ENCODE data around the gene PRR18.

The PRR18 gene

DNA sequence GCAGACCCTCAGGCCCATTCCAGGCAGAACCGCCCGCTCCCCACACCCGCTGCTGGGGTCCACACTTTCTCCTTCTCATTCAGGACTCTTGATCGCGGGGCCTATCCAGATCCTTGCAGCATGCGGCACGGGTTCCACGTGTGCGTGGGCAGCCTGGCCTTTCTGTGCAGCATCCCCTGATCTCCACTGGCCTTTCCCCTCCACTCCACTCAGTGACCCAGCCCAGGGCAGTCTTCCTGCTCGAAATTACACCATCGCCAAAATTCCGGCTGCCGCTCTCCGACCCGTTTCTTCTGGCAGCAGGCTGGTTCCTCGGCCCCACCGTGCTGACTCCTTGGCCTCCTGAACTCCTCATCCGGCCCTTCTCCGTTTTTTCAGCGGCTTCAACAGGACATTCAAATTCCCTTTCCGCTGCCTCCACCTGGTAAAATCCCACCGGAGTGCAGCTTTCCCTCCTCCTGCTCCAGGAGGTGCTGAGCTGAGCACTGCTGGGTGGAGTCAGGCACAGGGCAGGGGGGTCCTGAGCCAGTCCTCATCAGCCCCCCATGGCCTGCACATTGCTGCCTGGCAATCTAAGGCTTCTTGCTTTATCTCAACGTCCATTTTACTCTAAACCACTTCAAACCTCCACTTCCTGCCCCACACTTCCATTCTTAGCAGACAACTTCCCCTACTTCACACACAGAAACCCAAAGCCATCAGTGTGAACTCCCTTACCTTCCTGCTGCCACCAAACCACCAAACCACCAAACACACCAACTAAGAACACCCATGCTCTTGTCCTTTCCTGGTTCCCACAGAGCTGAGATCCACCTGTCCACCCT is 25.2 kb upstream of the PRR18 start:
- DNase-seq (ENCODE audit: low read depth in 3 of 3, low spot score in 1 of 3) = no peak

DNA sequence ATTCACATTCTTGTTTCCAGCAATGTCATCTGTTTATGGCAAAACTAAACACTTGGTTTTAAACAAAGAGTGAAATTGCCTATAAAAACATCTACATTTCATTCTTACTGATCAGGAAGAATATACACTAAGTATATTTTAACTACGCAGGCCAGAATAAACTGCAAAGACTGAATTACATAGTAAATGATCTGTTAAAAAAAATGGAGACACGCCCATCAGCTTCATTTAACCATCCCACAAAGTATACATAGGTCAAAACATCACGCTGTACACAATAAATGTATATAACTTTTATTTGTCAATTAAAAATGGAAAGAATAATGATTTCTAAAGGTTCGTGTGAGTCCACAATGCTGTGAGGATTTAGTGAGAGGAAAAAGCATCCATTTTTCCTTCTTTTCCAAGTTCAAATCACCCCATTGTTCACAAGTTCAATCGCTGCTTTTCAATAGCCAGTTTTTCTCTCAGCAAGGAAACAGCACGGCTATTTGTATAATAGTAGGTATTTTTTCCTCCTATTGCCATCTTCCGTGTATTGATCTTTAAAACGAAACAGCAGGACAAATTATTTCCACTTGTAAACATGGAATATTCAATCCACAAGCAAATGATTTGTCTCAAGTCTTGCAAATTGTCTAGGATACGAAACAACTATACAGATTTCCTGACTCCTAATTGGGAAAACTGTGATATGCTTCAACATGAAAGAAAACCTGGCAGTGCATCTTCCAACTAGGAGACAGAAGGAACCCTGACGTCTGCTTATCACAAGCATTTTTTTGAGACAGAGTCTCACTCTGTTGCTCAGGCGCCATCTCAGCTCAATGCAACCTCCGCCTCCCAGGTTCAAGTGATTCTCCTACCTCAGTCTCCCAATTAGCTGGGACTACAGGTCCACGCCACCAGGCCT is 23.6 kb upstream of the PRR18 start:
- DNase-seq (ENCODE audit: low read depth in 3 of 3, low spot score in 1 of 3) = no peak

DNA sequence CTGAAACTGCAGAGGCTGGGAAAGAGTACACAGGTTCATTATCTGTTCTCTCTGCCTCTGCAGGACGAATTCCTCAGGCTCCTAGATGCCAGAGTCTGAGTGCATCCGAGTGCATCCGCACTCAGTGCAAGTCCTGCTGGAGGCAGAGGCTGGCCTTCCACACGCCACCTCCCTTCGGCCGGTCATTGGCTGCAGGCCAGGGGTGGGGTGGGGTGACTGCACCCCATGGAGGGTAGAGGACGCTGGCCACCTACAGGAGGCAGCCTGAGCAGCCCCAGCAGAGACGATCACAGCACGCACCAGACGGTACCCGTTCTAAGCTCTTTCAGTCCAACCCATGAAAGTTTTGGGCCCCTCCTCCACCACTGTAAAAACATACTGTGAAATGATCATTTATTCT is 22.4 kb upstream of the PRR18 start:
- DNase-seq (ENCODE audit: low read depth in 3 of 3, low spot score in 1 of 3) = no peak

DNA sequence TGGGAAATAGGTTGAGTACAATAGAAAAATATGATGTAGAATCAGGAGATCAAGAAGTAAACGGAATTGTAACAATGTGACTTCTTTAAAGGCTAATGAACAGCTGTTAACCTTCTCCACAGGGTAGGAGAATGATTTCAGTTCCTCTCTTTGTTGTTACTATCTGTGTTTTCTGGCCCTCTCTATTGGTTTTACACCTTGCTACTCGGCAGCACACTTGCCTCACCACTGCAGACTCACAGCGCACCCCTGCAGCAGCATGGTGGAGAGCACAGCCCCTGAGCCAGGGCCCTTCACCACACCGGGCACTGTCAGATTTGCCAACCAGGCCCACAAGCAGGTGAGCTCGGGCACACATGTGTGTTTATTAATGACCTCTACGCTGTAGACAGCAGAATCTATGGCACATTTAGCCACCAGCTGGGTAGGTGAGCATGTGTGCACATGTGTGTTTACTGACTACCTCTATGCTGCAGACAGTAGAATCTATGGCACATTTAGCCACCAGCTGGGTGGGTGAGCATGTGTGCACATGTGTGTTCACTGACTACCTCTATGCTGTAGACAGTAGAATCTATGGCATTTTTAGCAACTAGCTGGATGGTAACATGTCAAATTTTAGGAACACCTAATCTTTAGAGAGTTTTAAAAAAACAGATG is 17.3 kb upstream of the PRR18 start:
- no peak for DNase-seq (ENCODE audit: low read depth in 3 of 3, low spot score in 1 of 3)

DNA sequence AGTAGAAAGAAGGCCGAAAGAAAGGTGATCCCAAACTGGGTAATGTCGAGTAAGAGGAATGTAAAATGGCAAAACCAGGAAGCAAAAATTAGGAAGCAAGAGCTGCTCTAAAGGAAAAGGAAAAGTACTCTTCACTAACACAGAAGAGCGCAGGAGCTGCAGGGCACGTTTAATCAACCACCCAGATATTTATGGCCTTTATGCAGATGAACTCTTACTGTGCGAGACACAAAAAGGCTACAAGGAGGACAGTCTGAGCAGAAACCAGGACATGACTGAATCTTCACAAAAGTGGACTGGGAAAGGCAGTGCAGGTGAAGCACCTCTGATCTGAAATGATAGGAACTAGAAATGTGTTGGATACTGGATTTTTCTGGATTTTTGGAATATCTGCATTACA is 15.2 kb upstream of the PRR18 start:
- no peak for DNase-seq (ENCODE audit: low read depth in 3 of 3, low spot score in 1 of 3)

DNA sequence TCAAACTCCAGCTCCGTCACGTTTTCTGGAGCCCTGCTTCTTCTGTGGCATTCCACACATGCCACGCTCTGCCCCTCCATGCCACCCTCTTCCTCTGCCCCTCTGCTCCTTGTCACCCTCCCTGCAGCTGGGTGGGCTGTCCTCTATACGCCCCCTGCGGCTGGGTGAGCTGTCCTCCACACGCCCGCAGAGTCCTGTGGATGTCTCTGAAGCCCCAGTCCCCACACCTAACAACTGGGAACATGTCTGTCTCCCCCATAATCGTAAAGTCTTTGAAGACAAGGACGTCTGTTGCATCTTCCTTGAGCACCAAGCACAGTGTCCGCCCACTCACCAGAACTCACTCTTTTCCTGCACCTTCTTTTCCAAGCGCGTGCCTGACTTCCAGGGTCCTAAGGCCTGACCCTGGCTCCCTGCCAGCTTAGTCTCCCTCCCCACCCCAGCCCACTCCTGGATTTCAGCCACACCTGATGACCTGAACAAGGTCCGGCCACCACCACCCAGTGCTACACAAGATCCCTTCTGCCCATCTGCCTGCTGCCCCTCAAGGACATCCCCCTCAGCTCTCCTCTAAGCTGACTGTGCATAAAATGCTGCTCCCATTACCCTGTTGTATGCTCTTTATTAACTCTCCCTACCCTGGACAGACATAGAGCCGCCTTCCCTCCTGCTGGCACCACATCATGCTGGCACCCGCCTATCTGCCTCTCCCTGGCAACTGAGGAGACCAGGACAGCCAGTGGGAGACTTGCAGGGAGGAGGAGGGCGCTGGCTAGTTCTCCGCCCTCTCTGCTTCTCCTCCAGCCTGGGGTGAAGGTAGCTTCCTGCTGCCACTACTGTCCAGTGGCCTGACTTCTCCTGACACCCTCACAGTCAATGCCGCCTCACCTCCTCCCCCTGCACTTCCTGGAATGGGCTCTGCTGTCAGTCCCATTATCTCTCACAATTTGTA is 10.7 kb upstream of the PRR18 start:
- no peak for DNase-seq (ENCODE audit: low read depth in 3 of 3, low spot score in 1 of 3)

DNA sequence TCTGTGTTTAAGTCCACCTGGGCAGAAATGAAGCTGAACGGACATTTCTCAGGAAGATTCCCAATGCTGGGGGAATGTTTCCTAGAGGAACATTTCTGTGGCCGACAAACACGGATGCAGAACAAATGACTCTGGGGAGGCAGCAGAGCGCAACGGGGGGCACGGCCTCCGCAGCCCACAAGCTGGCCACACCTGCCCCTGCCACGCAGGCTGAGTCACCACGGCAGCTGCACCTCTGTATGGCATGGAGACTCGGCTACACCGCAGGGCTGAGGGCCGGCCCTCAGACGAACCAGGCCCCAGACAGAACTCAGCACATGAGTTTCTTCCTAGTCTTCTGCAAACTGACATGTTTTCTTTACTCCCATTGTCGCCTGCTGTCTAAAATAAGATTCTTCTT is 10.0 kb upstream of the PRR18 start:
- DNase-seq (ENCODE audit: low read depth in 3 of 3, low spot score in 1 of 3) = no peak

DNA sequence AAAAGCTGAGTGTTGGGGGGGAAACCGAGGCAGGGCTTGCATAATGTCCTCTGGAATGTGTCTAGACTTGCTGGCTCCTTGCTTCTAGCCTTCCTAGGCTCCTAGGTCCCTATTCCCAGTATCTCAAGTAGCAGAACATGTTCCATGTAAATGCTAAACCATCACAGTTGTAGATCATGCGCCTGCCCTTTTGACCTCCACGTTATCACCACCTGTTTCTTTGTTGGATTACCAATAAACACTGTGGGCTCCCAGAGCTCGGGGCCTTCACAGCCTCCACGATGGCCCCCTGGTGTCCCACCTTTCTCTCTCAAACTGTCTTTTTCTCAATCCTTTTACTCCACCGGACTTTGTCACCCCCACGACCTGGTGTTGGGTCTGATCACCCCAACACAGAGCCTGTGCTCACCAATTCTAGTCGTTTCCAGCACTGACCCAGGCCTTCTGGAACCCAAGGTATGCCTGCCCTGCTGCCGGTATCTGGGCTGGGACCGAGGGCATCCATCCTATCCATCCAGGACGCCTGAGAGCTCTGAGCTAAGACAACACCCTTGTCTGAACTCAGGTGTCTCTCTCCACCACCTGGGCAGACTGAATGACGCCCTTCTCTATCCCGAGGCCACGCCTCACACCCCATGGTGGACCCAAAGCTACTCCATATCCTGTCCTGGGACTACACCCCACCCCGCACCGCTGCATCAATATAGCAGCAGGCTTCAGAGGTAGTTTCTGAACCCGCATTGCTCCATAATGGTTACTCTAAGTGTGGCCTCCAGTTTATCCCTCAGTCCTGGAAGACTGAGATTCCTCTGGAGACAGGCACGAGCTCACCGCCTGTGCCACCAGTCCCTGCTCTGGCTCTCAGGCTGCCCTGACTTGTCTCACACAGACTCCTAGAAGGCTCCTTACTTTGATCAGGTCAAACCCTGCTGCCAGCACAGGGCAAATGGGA is 9.3 kb upstream of the PRR18 start:
- DNase-seq (ENCODE audit: low read depth in 3 of 3, low spot score in 1 of 3) = no peak

DNA sequence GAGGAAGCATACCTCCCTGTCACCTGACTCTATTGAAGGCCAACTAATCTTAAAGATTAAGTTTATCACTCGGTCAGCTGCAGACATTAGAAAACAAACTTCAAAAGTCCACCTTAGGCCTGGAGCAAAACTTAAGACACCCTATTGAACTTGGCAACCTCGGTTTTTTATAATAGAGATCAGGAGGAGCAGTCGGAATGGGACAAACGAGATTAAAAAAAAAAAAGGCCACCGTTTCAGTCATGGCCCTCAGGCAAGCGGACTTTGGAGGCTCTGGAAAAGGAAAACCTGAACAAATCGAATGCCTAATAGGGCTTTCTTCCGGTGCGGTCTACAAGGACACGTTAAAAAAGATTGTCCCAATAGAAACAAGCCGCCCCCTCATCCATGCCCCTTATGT is 7.2 kb upstream of the PRR18 start:
- no peak for DNase-seq (ENCODE audit: low read depth in 3 of 3, low spot score in 1 of 3)

DNA sequence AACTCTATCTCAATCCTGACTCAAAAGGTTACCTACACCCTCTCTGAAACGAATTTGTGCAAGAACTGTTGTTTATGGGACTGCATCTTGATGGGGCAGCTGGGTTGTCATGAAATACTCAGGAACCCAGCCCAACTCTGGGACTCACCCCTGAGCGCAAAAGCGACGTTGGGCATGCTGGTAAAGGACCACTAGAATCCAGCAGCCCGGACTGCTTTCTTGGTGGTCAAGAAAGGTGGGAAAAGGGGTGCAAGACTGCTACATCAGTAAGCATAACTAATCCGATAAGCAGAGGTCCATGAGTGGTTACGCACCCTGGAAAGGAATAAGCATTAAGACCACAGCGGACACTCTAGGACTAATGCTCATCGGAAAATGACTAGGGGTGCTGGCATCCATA is 6.3 kb upstream of the PRR18 start:
- no peak for DNase-seq (ENCODE audit: low read depth in 3 of 3, low spot score in 1 of 3)

DNA sequence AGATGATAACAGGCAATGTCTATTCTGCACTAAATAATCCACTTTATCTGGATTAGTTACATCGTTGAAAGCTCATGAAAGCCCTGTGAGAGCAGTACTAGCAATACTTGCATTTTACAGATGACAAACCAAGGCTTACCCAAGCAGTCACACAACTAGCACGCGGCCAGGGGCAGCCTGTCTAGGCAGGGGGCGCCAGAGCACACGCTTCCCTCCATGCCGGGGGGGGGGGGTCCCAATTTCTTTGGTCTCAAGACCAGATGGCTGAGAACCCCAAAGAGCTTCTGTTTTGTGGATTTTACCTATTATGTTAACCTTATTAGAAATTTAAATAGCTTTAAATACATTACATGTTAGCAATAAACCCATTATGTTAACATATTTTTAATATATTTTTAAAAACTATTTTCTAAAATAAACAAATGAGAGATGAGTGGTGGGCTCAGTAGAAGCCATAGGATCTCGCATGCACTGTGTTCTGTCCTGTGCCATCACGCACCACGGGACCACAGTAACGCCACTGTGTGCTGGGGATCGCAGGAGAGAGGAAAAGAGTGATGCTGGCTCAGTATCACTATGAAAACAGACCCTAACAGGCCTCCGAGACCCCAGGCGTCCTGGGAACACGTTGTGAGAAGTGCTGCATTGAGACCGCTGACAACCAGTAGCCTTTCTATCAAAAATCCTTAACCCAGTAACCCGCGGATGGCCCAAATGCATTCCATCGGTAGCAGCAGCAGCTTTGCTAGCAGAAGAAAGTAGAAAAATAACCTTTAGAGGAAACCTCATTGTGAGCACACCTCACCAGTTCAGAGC is 5.3 kb upstream of the PRR18 start:
- DNase-seq (ENCODE audit: low read depth in 3 of 3, low spot score in 1 of 3) = peak in 1 of 3 donors; percentile 27

DNA sequence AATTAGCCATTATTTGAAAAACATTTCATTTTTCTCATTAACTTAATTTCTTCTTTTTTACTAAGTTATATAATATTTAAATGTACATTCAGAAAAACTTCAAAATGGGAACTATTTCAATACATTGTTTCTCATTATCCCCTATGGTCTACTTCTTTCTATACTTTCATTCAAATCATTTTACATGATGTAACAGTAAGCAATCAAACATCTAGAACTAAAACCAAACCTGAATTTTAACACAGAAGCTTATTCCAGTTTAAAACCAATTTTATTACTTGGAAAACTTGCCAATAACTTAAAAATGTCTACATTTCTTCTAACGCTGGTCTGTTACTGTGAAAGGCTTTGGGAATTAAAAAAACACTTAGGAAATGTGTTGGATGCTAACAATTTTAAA is 4.6 kb upstream of the PRR18 start:
- no peak for DNase-seq (ENCODE audit: low read depth in 3 of 3, low spot score in 1 of 3)

DNA sequence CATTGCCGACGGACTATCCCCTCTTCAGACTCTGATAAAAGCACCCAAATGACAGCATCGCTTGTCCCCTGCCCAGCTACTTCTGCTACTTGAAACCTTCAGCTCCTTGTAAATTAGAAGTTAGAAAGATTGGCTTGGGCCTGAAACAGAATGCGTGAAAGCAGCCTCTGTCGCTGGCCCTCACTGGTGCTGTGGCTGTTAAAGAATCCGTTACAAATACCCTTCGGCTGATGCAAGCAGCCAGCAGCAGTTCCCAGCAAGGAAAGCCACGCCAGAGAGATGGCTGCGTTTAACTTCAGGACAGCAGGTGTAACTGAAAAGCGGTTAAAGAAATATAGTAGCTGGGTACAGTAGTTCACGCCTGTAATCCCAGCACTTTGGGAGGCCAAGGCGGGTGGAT is 2.4 kb upstream of the PRR18 start:
- DNase-seq (ENCODE audit: low read depth in 3 of 3, low spot score in 1 of 3) = no peak

DNA sequence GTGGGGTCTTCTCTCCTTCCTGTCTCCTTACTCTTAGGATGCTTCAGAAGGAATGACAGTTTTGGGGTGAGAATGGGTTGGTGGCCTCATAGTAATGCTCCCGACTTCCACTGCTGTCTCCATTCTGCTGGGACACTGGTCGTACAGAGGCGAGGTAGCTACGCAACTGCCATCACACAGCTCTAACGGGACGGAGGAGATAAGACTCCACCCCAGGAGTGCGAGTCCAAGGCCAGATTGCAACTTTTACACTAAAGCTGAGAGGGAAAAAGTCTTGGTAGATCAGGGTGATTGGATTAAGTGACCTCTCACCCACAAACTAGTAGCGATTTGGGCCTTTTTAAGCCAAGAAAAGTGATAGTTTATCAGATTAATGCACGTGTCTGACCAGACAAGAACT is 1.8 kb upstream of the PRR18 start:
- DNase-seq (ENCODE audit: low read depth in 3 of 3, low spot score in 1 of 3) = no peak

DNA sequence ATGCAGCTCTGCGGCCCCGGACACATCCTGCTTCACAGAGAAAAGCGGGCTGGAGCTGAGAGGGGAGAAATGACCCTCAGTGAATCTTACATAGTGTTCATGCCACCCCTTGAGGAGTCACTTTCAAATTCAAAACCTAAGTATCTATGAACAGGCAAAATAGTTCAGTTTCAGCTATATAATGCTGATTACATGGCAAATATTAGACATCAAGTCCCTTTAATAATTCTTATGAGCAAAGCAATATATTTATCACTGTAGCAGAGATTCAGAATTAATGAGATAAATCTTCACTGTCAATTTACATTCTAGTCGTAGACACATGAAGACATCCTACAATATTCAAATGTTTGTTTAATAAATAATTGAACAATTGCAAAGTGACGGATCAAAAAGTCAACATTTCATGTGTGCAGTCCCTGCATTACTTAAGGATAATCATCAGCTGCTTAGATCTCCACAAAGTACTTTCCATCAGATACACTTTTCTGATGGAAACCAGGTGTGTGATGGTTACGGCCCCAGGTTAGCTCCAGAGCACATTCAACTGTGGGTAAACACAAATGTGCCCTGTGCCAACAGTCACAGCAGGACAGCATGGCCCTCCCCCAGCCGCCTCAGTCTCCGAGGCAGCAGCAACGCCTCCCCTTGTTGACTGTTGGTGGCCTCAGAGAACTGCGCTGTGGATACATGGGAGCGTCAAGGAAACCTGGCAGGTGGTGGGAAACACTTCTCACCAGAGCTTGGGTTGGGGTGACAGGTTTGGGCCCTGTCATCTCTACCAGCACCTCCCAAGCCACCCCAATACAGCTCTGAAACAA is 787 bp upstream of the PRR18 start:
- DNase-seq (ENCODE audit: low read depth in 3 of 3, low spot score in 1 of 3) = no peak

DNA sequence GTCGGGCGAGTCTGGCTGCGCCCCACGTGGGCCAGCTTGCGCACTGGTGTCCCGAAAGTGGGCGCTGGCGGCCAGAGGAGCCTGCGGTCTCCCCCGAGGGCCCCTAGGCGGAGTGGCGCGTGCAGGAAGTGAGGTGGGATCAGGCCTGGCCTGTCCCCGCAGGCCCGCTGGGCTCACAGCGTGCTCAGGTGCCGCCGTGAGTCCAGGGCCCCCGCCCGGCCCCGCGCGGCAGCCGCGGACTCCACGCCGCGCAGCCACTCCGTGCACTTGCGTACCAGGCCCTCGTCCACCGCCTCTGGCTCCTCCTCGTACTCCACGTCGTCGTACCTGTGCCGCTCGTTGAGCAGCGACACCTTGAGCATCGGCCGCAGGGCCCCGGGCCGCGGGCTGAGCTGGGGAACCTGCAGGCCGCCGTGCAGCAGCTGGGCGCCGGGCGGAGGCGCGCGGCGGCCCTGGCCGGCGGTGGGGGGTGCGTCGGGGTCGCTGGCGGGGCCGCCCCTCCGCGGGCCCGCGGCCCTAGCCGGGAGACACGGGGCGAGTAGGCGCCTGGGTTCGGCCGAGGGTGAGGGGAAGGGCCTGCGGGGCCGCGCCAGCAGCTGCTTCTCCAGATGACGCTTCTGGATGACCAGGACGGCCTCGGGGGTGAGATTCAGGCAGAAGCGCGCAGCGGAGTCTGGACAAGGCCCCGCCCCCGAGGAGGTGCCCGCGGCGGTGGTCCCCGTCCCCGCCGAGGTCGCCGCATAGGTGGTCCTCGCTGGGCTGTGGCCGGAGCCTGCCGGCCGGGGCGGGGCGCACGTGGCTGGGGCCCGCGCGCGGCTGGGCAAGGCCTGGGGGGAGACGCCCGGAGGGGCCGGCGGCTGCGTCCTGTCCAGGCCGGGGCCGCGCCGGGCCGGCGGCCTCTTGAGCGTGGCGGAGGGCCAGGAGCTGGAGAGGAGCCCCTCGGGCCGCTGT is 835 bp downstream of the PRR18 start:
- DNase-seq (ENCODE audit: low read depth in 3 of 3, low spot score in 1 of 3) = no peak

Data from stimulated activated CD4-positive, alpha-beta T cell treated with anti-CD3 and anti-CD28 coated beads, TNF-alpha, amount 100 ng/mL, for 1 hour (primary cell).